NOMO-1 (cell line): ENCODE data around the gene SGF29.
"Not testable (repeated sequence)": the region's sequence is repeated elsewhere in the genome, so short reads cannot be mapped to it uniquely, and the experiment has no call there.

Experiments
- DNase-seq, 2 experiments: peaks; one replicate each; lab custom pipeline; 2025; ENCODE audit not compliant: unreplicated experiment in 2 of 2; lab: John Stamatoyannopoulos, UW

Gene SGF29

GRCh38 chr16:28562199-28562598, 8.5 kb downstream of the SGF29 start:
- DNase-seq, result no peak

DNA sequence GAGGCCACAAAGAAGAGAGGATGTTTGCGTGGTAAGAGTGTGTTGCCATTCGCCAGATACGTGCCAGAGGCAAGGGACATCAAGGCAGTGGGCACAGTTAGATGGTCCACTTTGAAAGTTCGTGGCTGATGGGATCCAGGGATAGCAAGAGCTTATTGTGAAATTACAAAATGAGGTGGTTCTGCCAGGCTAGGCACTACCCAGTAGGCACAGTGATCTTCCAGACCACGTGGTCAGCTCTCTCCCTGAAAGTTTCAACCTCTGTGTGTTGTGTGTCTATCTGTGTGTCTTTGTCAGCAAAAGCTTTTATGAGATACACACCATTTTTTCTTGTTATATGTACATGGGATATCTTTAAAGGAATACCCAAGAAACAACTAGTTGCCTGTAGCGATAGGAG, 9.5 kb downstream of the SGF29 start:
- DNase-seq, result no peak

- not testable (repeated sequence) for DNase-seq
These were observed 12.7 kb downstream of the SGF29 start for GRCh38 chr16:28566233-28566925.

DNA sequence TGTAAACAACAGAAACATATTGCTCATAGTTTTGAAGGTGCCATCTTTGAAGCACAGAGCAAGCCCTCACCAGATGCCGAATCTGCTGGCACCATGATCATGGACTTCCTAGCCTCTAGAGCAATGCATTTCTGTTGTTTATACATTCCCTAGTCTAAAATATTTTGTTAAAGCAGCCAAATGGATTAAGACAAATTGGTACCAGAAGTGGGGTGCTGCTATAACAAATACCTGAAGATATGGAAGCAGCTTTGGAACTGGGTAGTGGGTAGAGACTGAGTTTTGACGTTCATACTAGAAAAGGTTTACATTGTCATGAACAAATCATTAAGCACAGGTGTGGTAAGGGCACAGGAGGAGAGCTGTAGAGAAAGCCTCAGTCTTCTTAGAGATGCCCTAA, 13.6 kb downstream of the SGF29 start:
- no peak for DNase-seq

GRCh38 chr16:28569021-28569420, 15.3 kb downstream of the SGF29 start:
- no peak for DNase-seq

DNA sequence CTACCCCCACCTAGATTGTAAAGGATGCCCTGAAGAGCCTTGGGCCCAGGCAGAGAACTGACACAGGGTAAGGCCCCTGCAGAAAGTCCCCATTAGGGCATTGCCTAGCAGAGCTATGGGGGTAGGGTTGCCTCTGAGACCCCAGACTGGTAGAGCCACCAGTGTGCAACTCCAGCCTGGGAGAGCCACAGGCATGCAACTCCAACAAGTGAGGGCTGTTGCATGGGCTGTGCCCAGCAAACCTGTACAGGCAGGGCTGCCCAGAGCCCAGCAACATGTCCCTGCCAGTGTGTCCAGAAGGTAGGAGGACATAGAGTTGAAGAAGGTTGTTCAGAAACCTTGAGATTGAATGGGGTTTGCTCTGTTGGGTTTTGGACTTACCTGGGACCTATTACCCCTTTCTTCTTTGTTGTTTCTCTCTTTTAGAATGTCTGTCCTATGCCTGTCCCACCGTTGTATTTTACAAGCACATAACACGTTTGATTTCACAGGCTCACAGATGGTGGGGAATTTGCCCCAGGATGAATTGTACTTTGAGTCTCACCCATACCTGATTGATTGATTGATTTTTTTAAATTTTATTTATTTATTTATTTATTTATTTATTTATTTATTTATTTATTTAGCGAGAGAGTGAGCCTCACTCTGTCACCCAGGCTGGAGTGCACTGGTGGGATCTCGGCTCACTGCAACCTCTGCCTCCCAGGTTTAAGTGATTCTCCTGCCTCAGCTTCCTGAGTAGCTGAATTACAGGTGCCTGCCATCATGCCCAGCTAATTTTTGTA, 16.4 kb downstream of the SGF29 start:
- DNase-seq, result no peak

DNA sequence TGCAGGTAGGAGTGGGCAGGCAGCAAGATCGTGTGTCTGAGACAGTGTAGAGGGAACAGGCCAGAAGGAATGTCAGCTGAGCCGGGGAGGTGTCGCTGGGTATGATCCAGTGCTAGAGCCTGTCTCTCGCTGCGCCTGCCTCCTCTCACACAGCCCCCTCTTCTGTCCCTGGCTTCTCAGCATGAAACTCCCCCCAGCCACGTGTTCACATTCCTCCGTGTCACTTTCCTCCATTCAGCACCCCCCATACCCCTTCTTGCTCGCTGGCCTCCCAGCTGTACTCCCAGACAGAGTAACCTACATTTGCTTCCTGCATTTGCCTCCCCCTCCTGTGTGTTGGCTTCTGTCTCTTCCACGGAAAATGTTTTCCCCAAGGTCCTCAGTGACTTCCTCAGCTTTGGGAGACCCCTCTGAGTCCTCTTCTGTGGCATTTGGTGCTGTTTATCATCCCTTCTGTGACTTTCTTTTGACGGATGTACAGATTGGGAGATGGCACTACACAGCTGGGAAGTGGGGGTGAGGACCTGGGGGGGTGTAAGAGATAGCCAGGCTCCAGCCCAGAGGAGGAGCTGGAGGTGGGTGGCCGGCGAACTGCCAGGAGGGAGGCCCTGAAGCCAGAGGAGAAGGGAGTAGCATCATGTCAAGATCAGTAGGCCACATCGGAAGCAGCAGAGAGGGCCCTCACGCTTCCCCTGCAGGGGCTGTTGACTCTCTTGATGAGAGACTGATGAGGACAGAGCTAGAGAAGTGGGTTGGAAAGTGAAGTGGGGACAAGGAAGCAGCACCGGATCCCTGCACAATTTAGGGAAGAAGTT, 19.2 kb downstream of the SGF29 start:
- DNase-seq, result no peak

GRCh38 chr16:28573738-28574718, 20.3 kb downstream of the SGF29 start:
- DNase-seq, result no peak

DNA sequence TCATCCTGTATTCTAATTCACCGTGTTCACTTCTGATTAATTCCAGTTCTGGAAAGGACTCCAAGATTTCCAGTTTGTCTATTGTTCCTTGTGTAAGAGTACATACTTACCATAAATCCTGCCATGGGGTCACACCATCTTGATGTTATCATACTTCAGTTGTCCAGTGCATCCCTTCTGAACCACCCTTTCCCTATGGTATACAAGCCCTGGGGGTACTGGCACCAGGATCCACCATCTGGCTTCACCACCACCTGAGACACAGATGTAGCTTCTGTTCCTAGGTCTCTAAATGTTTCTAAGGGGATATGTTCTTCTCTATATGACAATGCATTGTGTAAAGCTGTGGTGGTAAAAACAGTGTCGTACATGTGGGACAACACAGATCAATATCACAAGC, 21.2 kb downstream of the SGF29 start:
- no peak for DNase-seq

DNA sequence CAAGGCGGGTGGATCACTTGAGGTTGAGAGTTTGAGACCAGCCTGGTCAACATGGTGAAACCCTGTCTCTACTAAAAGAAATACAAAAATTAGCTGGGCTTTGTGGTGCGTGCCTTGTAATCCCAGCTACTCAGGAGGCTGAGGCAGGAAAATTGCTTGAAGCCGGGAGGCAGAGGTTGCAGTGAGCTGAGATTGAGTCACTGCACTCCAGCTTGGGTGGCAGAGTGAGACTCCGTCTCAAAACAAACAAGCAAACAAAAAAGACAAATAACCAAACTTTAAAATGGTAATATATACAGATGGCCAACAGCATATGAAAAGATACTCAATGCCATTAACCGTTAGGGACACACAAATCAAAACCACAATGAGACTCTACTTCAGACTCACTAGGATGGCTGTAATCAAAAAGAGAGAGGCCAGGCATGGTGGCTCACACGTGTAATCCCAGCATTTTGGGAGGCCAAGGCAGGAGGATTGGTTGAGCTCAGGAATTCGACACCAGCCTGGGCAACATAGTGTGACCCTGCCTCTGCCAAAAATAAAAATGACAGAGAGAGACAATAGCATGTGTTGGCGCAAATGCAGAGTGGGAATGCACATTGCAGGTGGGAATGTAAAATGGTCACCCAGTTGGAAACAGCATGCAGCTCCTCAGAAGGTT, 21.9 kb downstream of the SGF29 start:
- no peak for DNase-seq

GRCh38 chr16:28580726-28581315, 27.1 kb downstream of the SGF29 start:
- no peak for DNase-seq

GRCh38 chr16:28585674-28586073, 32.0 kb downstream of the SGF29 start:
- DNase-seq, result no peak

- DNase-seq, result no peak
These were observed 32.7 kb downstream of the SGF29 start for GRCh38 chr16:28586466-28586865.

GRCh38 chr16:28587386-28587785, 33.7 kb downstream of the SGF29 start:
- no peak for DNase-seq

GRCh38 chr16:28589069-28589468, 35.3 kb downstream of the SGF29 start:
- no peak for DNase-seq

DNA sequence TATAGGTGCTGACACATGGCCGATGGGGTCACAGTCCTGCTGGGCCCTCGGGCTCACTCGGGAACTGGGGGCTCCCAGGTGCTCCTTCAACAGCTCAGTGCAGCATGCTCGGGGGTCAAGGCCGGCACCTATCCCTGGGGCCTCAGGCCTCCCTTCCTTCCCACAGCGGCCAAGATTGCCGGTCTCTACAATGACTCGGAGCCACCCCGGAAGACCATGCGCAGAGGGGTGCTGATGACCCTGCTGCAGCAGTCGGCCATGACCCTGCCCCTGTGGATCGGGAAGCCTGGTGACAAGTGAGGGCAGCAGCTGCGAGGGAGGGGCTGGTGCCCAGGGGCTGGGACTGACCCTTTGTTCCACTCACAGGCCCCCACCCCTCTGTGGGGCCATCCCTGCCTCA, 36.2 kb downstream of the SGF29 start:
- DNase-seq, result no peak

DNA sequence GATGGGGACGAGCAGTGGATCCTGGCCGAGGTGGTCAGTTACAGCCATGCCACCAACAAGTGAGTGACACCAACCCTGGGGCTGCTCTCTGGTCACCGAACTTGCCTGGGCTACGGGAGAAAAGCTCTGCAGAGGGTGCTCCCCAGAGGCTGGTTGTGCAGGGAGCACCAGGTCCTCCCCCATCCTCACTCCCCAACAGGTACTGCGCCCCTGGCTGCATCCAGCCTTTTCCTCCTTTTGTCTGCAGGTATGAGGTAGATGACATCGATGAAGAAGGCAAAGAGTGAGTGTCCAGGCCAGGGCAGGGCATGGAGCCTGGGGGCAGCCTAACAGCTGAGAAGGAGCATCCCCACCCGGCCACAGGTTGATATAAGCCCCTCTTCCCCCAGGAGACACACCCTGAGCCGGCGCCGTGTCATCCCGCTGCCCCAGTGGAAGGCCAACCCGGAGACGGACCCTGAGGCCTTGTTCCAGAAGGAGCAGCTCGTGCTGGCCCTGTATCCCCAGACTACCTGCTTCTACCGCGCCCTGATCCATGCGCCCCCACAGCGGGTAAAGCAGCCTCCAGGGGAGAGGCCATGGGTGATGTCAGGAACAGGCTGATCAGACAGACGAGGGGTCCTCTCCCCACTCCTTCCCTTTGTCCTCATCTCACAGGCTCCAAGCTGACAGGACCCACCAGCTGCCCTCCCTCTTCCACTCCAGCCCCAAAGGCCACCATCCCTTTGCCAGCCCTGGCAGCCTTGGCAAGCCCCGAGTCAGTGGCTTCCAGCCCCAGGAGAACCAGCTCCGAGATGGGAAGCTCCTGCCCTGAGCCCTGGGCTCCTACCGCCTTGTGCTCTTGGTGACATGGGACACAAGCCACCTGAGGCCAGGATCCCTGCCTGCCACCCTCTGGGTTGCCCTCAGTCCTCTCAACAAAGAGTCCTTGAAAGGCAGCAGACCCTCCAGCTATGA, 36.9 kb downstream of the SGF29 start:
- DNase-seq, result no peak

- no peak for DNase-seq
These were observed 37.6 kb downstream of the SGF29 start for GRCh38 chr16:28591355-28591754.
